Keratinocyte (primary cell): Measurements from ENCODE around the gene NRM. TPM values are rescaled to one million over a fixed set of nuclear protein-coding genes. Genes with fewer than 3 reads are reported as not detected.
A peak's percentile ranks its signal among the peaks of the same experiment; 100 is the strongest.

Experiments used
- DNase-seq: peaks from one replicate; pipeline ENCODE4 v3.0.0-alpha.2; 2011; ENCODE audit warnings: low read depth, missing footprints, low spot score
- FAIRE-seq: peaks from 2 replicates; lab custom pipeline; 2011; peaks lifted over from hg19 to GRCh38; lab: Jason Lieb, UNC
- H2AFZ ChIP-seq: 2 replicates; pipeline ENCODE4 v1.6.0; 2012; ENCODE audit warnings: low read length, control low read depth, inconsistent platforms; ENCODE audit not compliant: control insufficient read depth
- H3K27ac ChIP-seq: 2 replicates; pipeline ENCODE4 v1.5.1; 2011; ENCODE audit warnings: low read length; ENCODE audit not compliant: control insufficient read depth, insufficient read depth
- H3K27me3 ChIP-seq: 3 replicates; pipeline ENCODE4 v1.6.0; 2011; ENCODE audit warnings: low read length; ENCODE audit not compliant: control insufficient read depth, insufficient read depth; ENCODE audit errors: extremely low read depth
- H3K36me3 ChIP-seq, 2 experiments: 2 replicates in 1 of 2; 3 replicates in 1 of 2; pipeline ENCODE4 v1.5.1; 2011; ENCODE audit warnings: low read length in 2 of 2, mild to moderate bottlenecking in 1 of 2; ENCODE audit not compliant: control insufficient read depth in 2 of 2, insufficient read depth in 2 of 2; ENCODE audit errors: extremely low read depth in 1 of 2
- H3K4me1 ChIP-seq: 3 replicates; pipeline ENCODE4 v1.5.1; 2011; ENCODE audit warnings: low read length; ENCODE audit not compliant: control insufficient read depth, insufficient read depth; ENCODE audit errors: extremely low read depth
- H3K4me2 ChIP-seq: 3 replicates; pipeline ENCODE4 v1.6.0; 2011; ENCODE audit warnings: low read depth, low read length; ENCODE audit not compliant: control insufficient read depth, insufficient read depth; ENCODE audit errors: extremely low read depth
- H3K4me3 ChIP-seq, 3 experiments: fragments of 200-600 bp in 1 of 3; sonication (generic) in 1 of 3; 2 replicates in 2 of 3; 3 replicates in 1 of 3; pipeline ENCODE4 v1.5.1; 2011 to 2016; ENCODE audit warnings: low read length in 3 of 3, mild to moderate bottlenecking in 3 of 3, control low read depth in 2 of 3, inconsistent platforms in 1 of 3, low read depth in 1 of 3, mixed read lengths in 1 of 3, mixed run types in 1 of 3, moderate library complexity in 1 of 3; ENCODE audit not compliant: control insufficient read depth in 2 of 3, insufficient read depth in 2 of 3; ENCODE audit errors: extremely low read depth in 1 of 3
- H3K79me2 ChIP-seq: 2 replicates; pipeline ENCODE4 v1.6.0; 2012; ENCODE audit warnings: low read length; ENCODE audit not compliant: control insufficient read depth, insufficient read depth
- H3K9ac ChIP-seq: 3 replicates; pipeline ENCODE4 v1.6.0; 2011; ENCODE audit warnings: low read length; ENCODE audit not compliant: control insufficient read depth, insufficient read depth; ENCODE audit errors: extremely low read depth
- H3K9me1 ChIP-seq: 3 replicates; pipeline ENCODE4 v1.6.0; 2011; ENCODE audit warnings: low read length; ENCODE audit not compliant: control insufficient read depth, insufficient read depth; ENCODE audit errors: extremely low read depth
- H3K9me3 ChIP-seq: 2 replicates; pipeline ENCODE4 v1.5.1; 2012; ENCODE audit warnings: low read depth, low read length; ENCODE audit not compliant: control insufficient read depth
- H4K20me1 ChIP-seq: 3 replicates; pipeline ENCODE4 v1.6.0; 2011; ENCODE audit warnings: low read length; ENCODE audit not compliant: control insufficient read depth, insufficient read depth; ENCODE audit errors: extremely low read depth
- CTCF ChIP-seq, 3 experiments: IDR thresholded peaks in 1 of 3; conservative IDR thresholded peaks in 1 of 3; optimal IDR thresholded peaks in 1 of 3; 2 replicates in 2 of 3; 3 replicates in 1 of 3; pipeline versions ENCODE3 to v1.5.1; 2011; ENCODE audit warnings: low read length in 3 of 3, mild to moderate bottlenecking in 3 of 3, moderate library complexity in 2 of 3, control low read depth in 1 of 3, inconsistent platforms in 1 of 3; ENCODE audit not compliant: insufficient read depth in 2 of 3; ENCODE audit errors: extremely low read depth in 1 of 3
- EZH2 ChIP-seq: IDR thresholded peaks from one replicate; pipeline ENCODE4 v1.6.1; 2012; ENCODE audit warnings: inconsistent platforms, mild to moderate bottlenecking, low read length, moderate library complexity
- dilution Hi-C: fragments of 300-500 bp; cut with MboI; formaldehyde crosslinking; loops from one replicate; pipeline ENCODE4 v1.7.0; 2020; ENCODE audit warnings: low sequenced_read_pairs; ENCODE audit not compliant: extremely low pct_ligation_motif_present
- polyA plus RNA-seq, 5 experiments: library from polyadenylated mRNA; depleted of rRNA in 3 of 5; stranded (reverse) in 3 of 5; stranded (forward) in 1 of 5; unstranded in 1 of 5; fragments of >200 nt; gene quantifications; 1 replicate in 1 of 5; 2 replicates in 3 of 5; 3 replicates in 1 of 5; pipeline versions ENCODE4 v1.2.1 to v1.2.3, GENCODE V29; 2011 to 2012; ENCODE audit warnings: missing spikeins in 2 of 5, low read depth in 1 of 5, low replicate concordance in 1 of 5

Gene NRM
- polyA plus RNA-seq, 1 donor (not counting 4 experiments of a cell fraction or from before 2014, with no cell fraction given), result 7.0 TPM

DNA sequence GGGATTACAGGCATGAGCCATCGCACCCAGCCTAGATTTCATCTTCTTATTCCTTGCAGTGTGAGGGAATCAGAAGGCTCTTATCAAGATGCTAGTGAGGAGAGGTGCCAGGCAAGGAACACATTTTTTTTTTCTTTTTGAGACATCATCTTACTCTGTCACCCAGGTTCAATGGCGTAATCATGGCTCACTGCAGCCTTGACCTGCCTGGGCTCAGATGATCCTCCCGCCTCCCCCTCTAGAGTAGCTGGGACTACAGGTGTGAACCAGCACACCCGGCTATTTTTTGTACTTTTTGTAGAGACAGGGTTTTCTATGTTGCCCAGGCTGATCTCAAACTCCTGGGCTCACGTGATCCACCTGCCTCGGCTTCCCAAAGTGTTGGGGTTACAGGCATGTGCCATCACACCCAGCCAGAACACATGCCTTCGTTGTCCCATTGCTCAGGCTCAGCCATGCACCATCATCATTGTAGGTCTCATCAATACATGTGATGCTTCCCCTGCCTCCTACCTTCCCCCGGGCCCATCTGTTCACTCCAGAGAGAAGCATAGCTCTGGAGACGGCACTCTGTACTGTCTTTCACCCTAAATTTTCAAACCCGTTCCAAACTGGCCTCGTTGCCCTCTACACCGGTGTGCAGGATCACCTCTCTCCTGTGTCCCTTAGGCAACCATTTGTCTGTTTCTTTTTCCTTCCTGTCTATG lies 41.6 kb upstream of the NRM start:
- H3K36me3 ChIP-seq, result peaks cover 5 to 9% of the 10 kb centered on the region in 2 experiments
- H3K79me2 ChIP-seq, result no peaks in the 10 kb centered on the region
- no peaks in the 10 kb centered on the region for H3K27me3 ChIP-seq
- H3K4me3 ChIP-seq, result no peak overlapping the region
- H4K20me1 ChIP-seq, result no peaks in the 10 kb centered on the region
- peaks cover 12% of the 10 kb centered on the region for H3K4me1 ChIP-seq
- no peak overlapping the region for H3K27ac ChIP-seq
- H3K9me3 ChIP-seq, result no peaks in the 10 kb centered on the region
- H2AFZ ChIP-seq, result no peak overlapping the region
- H3K4me2 ChIP-seq, result no peak overlapping the region
- no peaks in the 10 kb centered on the region for H3K9me1 ChIP-seq
- dilution Hi-C loops, result loop anchor here (10.0 kb wide), 1 partner anchor 188 kb away; no protein-coding TSS in a partner anchor
- H3K9ac ChIP-seq, result no peak overlapping the region
- DNase-seq (no peak), FAIRE-seq (no peak)
- TF ChIP-seq EZH2 (no peak), CTCF (optimal IDR thresholded peaks at IDR 0.05 in 1 of 3, IDR thresholded peaks at IDR 0.05 in 1 of 3, conservative IDR thresholded peaks at IDR 0.05 in 1 of 3; ENCODE audit: extremely low read depth in 1 of 3, insufficient read depth in 2 of 3, low read length in 3 of 3) (no peak)

DNA sequence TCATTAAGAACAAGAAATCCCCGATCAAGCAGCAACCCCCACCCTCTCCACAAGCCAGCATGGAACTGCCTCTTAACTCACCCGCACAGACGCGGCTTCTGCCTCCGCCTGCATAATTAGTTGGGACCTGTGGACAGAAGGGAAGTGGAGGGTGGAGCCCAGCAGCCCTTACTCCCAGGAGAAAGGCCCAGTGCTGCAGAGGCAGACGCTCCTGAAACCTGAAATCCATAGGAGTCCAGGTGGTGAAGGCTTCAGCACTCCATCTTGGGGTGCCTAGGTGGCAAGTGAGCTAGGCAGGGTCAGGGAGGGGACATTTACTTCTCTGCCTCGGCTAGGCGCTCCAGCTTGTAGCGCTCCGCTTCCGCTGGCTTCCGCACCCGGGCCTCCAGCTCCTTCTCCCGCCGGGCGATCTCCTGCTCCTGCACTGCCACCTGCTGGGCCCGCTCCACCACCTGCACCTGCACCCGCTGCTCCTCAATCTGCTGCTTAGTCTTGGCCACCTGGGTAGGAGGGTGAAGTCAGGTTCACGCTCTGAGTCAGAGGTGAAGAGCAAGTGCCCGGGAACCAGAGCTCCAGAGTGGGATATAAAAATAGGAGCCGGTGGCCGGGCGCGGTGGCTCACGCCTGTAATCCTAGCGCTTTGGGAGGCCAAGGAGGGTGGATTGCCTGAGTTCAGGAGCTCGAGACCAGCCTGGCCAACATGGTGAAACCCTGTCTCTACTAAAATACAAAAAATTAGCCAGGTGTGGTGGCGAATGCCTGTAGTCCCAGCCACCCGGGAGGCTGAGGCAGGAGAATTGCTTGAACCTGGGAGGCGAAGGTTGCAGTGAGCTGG lies 40.0 kb upstream of the NRM start:
- dilution Hi-C loops, result loop anchor here (10.0 kb wide), 1 partner anchor 186 kb away; no protein-coding TSS in a partner anchor
- peak overlapping the region; percentile 18 to 48 (median 21) for H3K4me3 ChIP-seq
- no peak overlapping the region for H3K27ac ChIP-seq
- H2AFZ ChIP-seq, result peak overlapping the region; percentile 92
- no peaks in the 10 kb centered on the region for H3K79me2 ChIP-seq
- no peaks in the 10 kb centered on the region for H3K9me1 ChIP-seq
- no peak for FAIRE-seq
- peaks cover 7% of the 10 kb centered on the region for H3K4me1 ChIP-seq
- DNase-seq, result no peak
- peaks cover 2 to 10% of the 10 kb centered on the region in 2 experiments for H3K36me3 ChIP-seq
- H3K9ac ChIP-seq, result peak overlapping the region; percentile 30
- no peaks in the 10 kb centered on the region for H3K9me3 ChIP-seq
- H3K4me2 ChIP-seq, result peak overlapping the region; percentile 72
- TF ChIP-seq EZH2 (no peak), CTCF (optimal IDR thresholded peaks at IDR 0.05 in 1 of 3, IDR thresholded peaks at IDR 0.05 in 1 of 3, conservative IDR thresholded peaks at IDR 0.05 in 1 of 3; ENCODE audit: extremely low read depth in 1 of 3, insufficient read depth in 2 of 3, low read length in 3 of 3) (peak; percentile 85 to 99 (median 93))
- H4K20me1 ChIP-seq, result peaks cover 1% of the 10 kb centered on the region
- no peaks in the 10 kb centered on the region for H3K27me3 ChIP-seq
